H1 (cell line): ENCODE results near the gene RIN3. TPM values are rescaled to one million over a fixed set of nuclear protein-coding genes. Genes with fewer than 3 reads are reported as not detected.

Source experiments
- CTCF ChIA-PET: fragments of 300-600 bp; sonication (Branson Sonifier 250); formaldehyde crosslinking; loops from one replicate; lab custom pipeline; 2021; ENCODE audit not compliant: partially characterized antibody; lab: Charles Lee
- POLR2A ChIA-PET: fragments of 300-600 bp; sonication (Branson Sonifier 250); formaldehyde crosslinking; loops from one replicate; lab custom pipeline; 2021; ENCODE audit warnings: inconsistent platforms; ENCODE audit not compliant: partially characterized antibody; lab: Charles Lee
- DNase-seq, 2 experiments: peaks; one replicate each; pipeline versions ENCODE4 v3.0.0 to v3.0.0-alpha.2; 2010 to 2022; ENCODE audit warnings: low spot score in 2 of 2, low read depth in 1 of 2, mixed read lengths in 1 of 2
- FAIRE-seq: peaks from 2 replicates; lab custom pipeline; 2011; peaks lifted over from hg19 to GRCh38; lab: Jason Lieb, UNC
- H2AFZ ChIP-seq: 2 replicates; pipeline ENCODE4 v1.8.1; 2012; ENCODE audit warnings: low read length, inconsistent platforms
- H2AK5ac ChIP-seq: 2 replicates; pipeline ENCODE4 v1.6.1; 2013; ENCODE audit warnings: low read depth, low read length
- H2BK120ac ChIP-seq: replicated peaks from 2 replicates; pipeline ENCODE3; 2013; ENCODE audit warnings: low read depth, low read length, inconsistent platforms
- H2BK12ac ChIP-seq: 2 replicates; pipeline ENCODE4 v1.6.1; 2013; ENCODE audit warnings: low read depth, low read length
- H2BK15ac ChIP-seq: 2 replicates; pipeline ENCODE4 v1.6.1; 2013; ENCODE audit warnings: low read length
- H2BK20ac ChIP-seq: 2 replicates; pipeline ENCODE4 v1.6.1; 2013; ENCODE audit warnings: low read length
- H2BK5ac ChIP-seq: 2 replicates; pipeline ENCODE4 v1.6.1; 2013; ENCODE audit warnings: low read depth, low read length
- H3K14ac ChIP-seq: 2 replicates; pipeline ENCODE4 v1.6.1; 2013; ENCODE audit warnings: inconsistent platforms; ENCODE audit not compliant: insufficient read length
- H3K18ac ChIP-seq: 2 replicates; pipeline ENCODE4 v1.6.1; 2013; ENCODE audit warnings: low read length; ENCODE audit errors: extremely low read depth
- H3K23ac ChIP-seq: 2 replicates; pipeline ENCODE4 v1.6.1; 2013; ENCODE audit warnings: inconsistent platforms; ENCODE audit not compliant: insufficient read length
- H3K23me2 ChIP-seq: 2 replicates; pipeline ENCODE4 v1.6.1; 2013; ENCODE audit warnings: low read depth, low read length
- H3K27ac ChIP-seq: 2 replicates; pipeline ENCODE4 v1.6.1; 2011; ENCODE audit warnings: low read depth, low read length, inconsistent platforms
- H3K27me3 ChIP-seq, 4 experiments: replicated peaks in 1 of 4; 1 replicate in 1 of 4; 2 replicates in 3 of 4; pipeline versions ENCODE4 v1.6.1 to v1.8.1; 2011 to 2013; ENCODE audit warnings: low read length in 3 of 4, mild to moderate bottlenecking in 3 of 4, inconsistent platforms in 2 of 4, mixed read lengths in 2 of 4, moderate library complexity in 1 of 4; ENCODE audit not compliant: control insufficient read depth in 3 of 4, insufficient read depth in 3 of 4; ENCODE audit errors: extremely low read depth in 1 of 4
- H3K36me3 ChIP-seq, 4 experiments: 2 replicates each; pipeline versions ENCODE4 v1.6.1 to v1.8.1; 2011 to 2013; ENCODE audit warnings: mild to moderate bottlenecking in 4 of 4, low read length in 3 of 4, moderate library complexity in 2 of 4, control low read depth in 1 of 4, inconsistent platforms in 1 of 4; ENCODE audit not compliant: insufficient read depth in 4 of 4, control insufficient read depth in 2 of 4
- H3K4ac ChIP-seq: replicated peaks from 2 replicates; pipeline ENCODE3; 2013; ENCODE audit warnings: low read length, low read depth, mixed read lengths, inconsistent platforms; ENCODE audit not compliant: insufficient read length
- H3K4me1 ChIP-seq, 4 experiments: replicated peaks in 1 of 4; 1 replicate in 1 of 4; 2 replicates in 3 of 4; pipeline versions ENCODE4 v1.6.1 to v1.8.1; 2011 to 2013; ENCODE audit warnings: low read length in 3 of 4, inconsistent platforms in 2 of 4, mixed read lengths in 1 of 4; ENCODE audit not compliant: insufficient read depth in 4 of 4, control insufficient read depth in 3 of 4
- H3K4me2 ChIP-seq, 2 experiments: 2 replicates each; pipeline versions ENCODE4 v1.6.1 to v1.8.1; 2011 to 2013; ENCODE audit warnings: low read depth in 2 of 2, low read length in 2 of 2, control low read depth in 1 of 2, inconsistent platforms in 1 of 2, mild to moderate bottlenecking in 1 of 2; ENCODE audit not compliant: insufficient read depth in 1 of 2
- H3K4me3 ChIP-seq, 4 experiments: fragments of 200-600, 300-600 bp in 1 of 4; sonication (generic), shearing (Covaris generic), sonication (Bioruptor Twin) in 1 of 4; 2 replicates each; pipeline versions ENCODE4 v1.5.1 to v1.8.1; 2011 to 2016; ENCODE audit warnings: low read length in 4 of 4, low read depth in 3 of 4, control low read depth in 2 of 4, inconsistent platforms in 2 of 4, mild to moderate bottlenecking in 2 of 4, mixed read lengths in 1 of 4, moderate library complexity in 1 of 4; ENCODE audit not compliant: insufficient read depth in 2 of 4; ENCODE audit errors: extremely low read depth in 1 of 4
- H3K56ac ChIP-seq: replicated peaks from 2 replicates; pipeline ENCODE3; 2013; ENCODE audit warnings: low read depth, mild to moderate bottlenecking, mixed read lengths, low read length, inconsistent platforms; ENCODE audit not compliant: insufficient read length
- H3K79me1 ChIP-seq: 2 replicates; pipeline ENCODE4 v1.6.1; 2013; ENCODE audit warnings: low read depth, low read length, control low read depth
- H3K79me2 ChIP-seq, 2 experiments: 2 replicates each; pipeline versions ENCODE4 v1.6.1 to v1.8.1; 2012 to 2013; ENCODE audit warnings: low read length in 2 of 2, mild to moderate bottlenecking in 2 of 2, inconsistent platforms in 1 of 2; ENCODE audit not compliant: insufficient read depth in 2 of 2, control insufficient read depth in 1 of 2
- H3K9ac ChIP-seq, 4 experiments: replicated peaks in 1 of 4; 1 replicate in 1 of 4; 2 replicates in 3 of 4; pipeline versions ENCODE4 v1.6.1 to v1.8.1; 2011 to 2013; ENCODE audit warnings: low read depth in 3 of 4, low read length in 3 of 4, control low read depth in 2 of 4, mild to moderate bottlenecking in 2 of 4, moderate library complexity in 2 of 4, inconsistent platforms in 1 of 4; ENCODE audit errors: extremely low read depth in 1 of 4
- H3K9me3 ChIP-seq, 2 experiments: 2 replicates each; pipeline versions ENCODE4 v1.6.1 to v1.8.1; 2012 to 2013; ENCODE audit warnings: mild to moderate bottlenecking in 2 of 2, moderate library complexity in 2 of 2, control low read depth in 1 of 2, inconsistent platforms in 1 of 2, low read depth in 1 of 2, low read length in 1 of 2, mixed read lengths in 1 of 2; ENCODE audit not compliant: insufficient read depth in 2 of 2
- H4K20me1 ChIP-seq, 2 experiments: replicated peaks in 1 of 2; 2 replicates each; pipeline versions ENCODE3 to v1.8.1; 2011 to 2013; ENCODE audit warnings: inconsistent platforms in 2 of 2, low read length in 2 of 2, mild to moderate bottlenecking in 1 of 2; ENCODE audit not compliant: insufficient read depth in 2 of 2, control insufficient read depth in 1 of 2
- H4K5ac ChIP-seq: 2 replicates; pipeline ENCODE4 v1.6.1; 2013; ENCODE audit warnings: low read length, low read depth, mixed read lengths, inconsistent platforms; ENCODE audit not compliant: insufficient read length
- H4K8ac ChIP-seq: 2 replicates; pipeline ENCODE4 v1.8.0; 2013; ENCODE audit warnings: mild to moderate bottlenecking, moderate library complexity, low read length, inconsistent platforms; ENCODE audit not compliant: insufficient read depth; ENCODE audit errors: extremely low read depth
- H4K91ac ChIP-seq: replicated peaks from 2 replicates; pipeline ENCODE3; 2013; ENCODE audit warnings: low read length, mixed read lengths, inconsistent platforms; ENCODE audit not compliant: insufficient read length
- CTBP2 ChIP-seq: IDR thresholded peaks from 2 replicates; pipeline ENCODE4 v1.7.0; 2011; ENCODE audit warnings: borderline replicate concordance, mild to moderate bottlenecking, moderate library complexity, mixed read lengths, low read length; ENCODE audit not compliant: insufficient read depth, insufficient read length
- NANOG ChIP-seq: IDR thresholded peaks from 2 replicates; pipeline ENCODE4 v1.6.1; 2011; ENCODE audit warnings: low read length, low read depth, mild to moderate bottlenecking, inconsistent platforms; ENCODE audit not compliant: insufficient read depth, poor library complexity, severe bottlenecking
- WGBS, 2 experiments: shearing (Covaris generic) in 1 of 2; methylation state at CpG; one replicate each; pipeline versions ENCODE4 v1.1.6 to v1.1.7; 2013 to 2015; ENCODE audit warnings: low lambda C conversion rate in 2 of 2, mixed read lengths in 2 of 2, inconsistent platforms in 1 of 2, low coverage in 1 of 2, missing lambda C conversion rate in 1 of 2; ENCODE audit not compliant: insufficient replicate concordance in 2 of 2, insufficient coverage in 1 of 2, insufficient read length in 1 of 2; ENCODE audit errors: extremely low coverage in 1 of 2, missing lambda C conversion rate in 1 of 2; 5-methylcytosine and 5-hydroxymethylcytosine counted together
- polyA plus RNA-seq, 7 experiments: library from polyadenylated mRNA; depleted of rRNA in 3 of 7; stranded (reverse) in 5 of 7; unstranded in 2 of 7; fragments of >200 nt in 5 of 7; fragments of 200-250 nt in 2 of 7; gene quantifications; 1 replicate in 5 of 7; 2 replicates in 1 of 7; 4 replicates in 1 of 7; pipeline versions ENCODE4 v1.2.1 to v1.2.3, GENCODE V29; 2011 to 2013; ENCODE audit warnings: missing spikeins in 2 of 7, mixed read lengths in 2 of 7
- total RNA-seq: library from RNA; stranded (reverse); fragmentation: NEBNext Ultra II Directional; extraction: Animal tissue kit (Norgen Biotek cat#: 25700); gene quantifications from 2 replicates; pipeline ENCODE4 v1.2.1, GENCODE V29; 2021

RIN3 gene
- total and polyA plus RNA-seq, 2 of the 8 experiments (the other 6 are each of a cell fraction or from before 2014, with no cell fraction given) = 0.59 to 1.5 TPM

GRCh38 chr14:92517761-92518160 is 4.2 kb downstream of the RIN3 start:
- H3K18ac ChIP-seq = no peak overlapping the region
- no peak overlapping the region for H2BK20ac ChIP-seq
- no peak overlapping the region for H3K27ac ChIP-seq
- no peaks in the 10 kb centered on the region for H4K20me1 ChIP-seq
- no peak overlapping the region for H4K91ac ChIP-seq
- H2BK12ac ChIP-seq = no peak overlapping the region
- no peak overlapping the region for H3K4me3 ChIP-seq
- H3K9me3 ChIP-seq = no peaks in the 10 kb centered on the region
- H3K9ac ChIP-seq = no peak overlapping the region
- H2AK5ac ChIP-seq = no peak overlapping the region
- H3K4me1 ChIP-seq = 0 out of 7 replicates have a peak, but pooled peaks cover 0 to 5% (median under 1%) of the 10 kb centered on the region in 4 experiments
- H4K5ac ChIP-seq = no peak overlapping the region
- no peak overlapping the region for H3K23ac ChIP-seq
- no peak for TF ChIP-seq NANOG
- no peak for TF ChIP-seq CTBP2
- no peaks in the 10 kb centered on the region for H3K79me1 ChIP-seq
- no peak overlapping the region for H3K56ac ChIP-seq
- DNase-seq = no peak
- no peak overlapping the region for H3K14ac ChIP-seq
- no peaks in the 10 kb centered on the region for H3K79me2 ChIP-seq
- no peak overlapping the region for H3K4ac ChIP-seq
- no peak overlapping the region for H2AFZ ChIP-seq
- CTCF ChIA-PET = interaction anchor here (1.0 kb wide), 1 partner anchor 67 kb away, joined by 4 read pairs; no protein-coding TSS in a partner anchor
- no peak overlapping the region for H2BK15ac ChIP-seq
- POLR2A ChIA-PET = interaction anchor here (0.7 kb wide), 1 partner anchor 33 kb away, joined by 3 read pairs; no protein-coding TSS in a partner anchor
- H4K8ac ChIP-seq = no peak overlapping the region; the same call in 1 of the 2 replicates
- H3K23me2 ChIP-seq = peaks cover 18% of the 10 kb centered on the region; the same call in 1 of the 2 replicates
- H3K4me2 ChIP-seq = no peak overlapping the region
- peaks cover 10 to 40% (median 26%) of the 10 kb centered on the region in 4 experiments for H3K27me3 ChIP-seq
- no peak for FAIRE-seq
- H2BK120ac ChIP-seq = no peak overlapping the region
- WGBS, 2 experiments = 79% methylated on average over 2 of the region's 2 CpGs; no CpG with 5 or more reads in 1 of the 2 experiments
- no peaks in the 10 kb centered on the region for H3K36me3 ChIP-seq
- no peak overlapping the region for H2BK5ac ChIP-seq
